ENCODE results near the gene ACAD8.
A peak's percentile ranks its signal among the peaks of the same experiment; 100 is the strongest.

ACAD8 gene

GRCh38 chr11:134253188-134253993 is at the start of gene ACAD8, which contains the start of gene THYN1:
Gene ACAD8 (plus strand): TSS chr11:134253568. CDS start chr11:134253601, 33 bp downstream.
Gene THYN1 (minus strand): TSS chr11:134253352. CDS start chr11:134252882, 470 bp downstream.
- DNase-seq (ENCODE audit: low spot score): peak; percentile 95

- no peak for DNase-seq (ENCODE audit: low spot score)
These were observed 47.6 kb upstream of the ACAD8 start for GRCh38 chr11:134205729-134206128.

GRCh38 chr11:134206185-134206584 is 47.2 kb upstream of the ACAD8 start:
- DNase-seq (ENCODE audit: low spot score): no peak

DNA sequence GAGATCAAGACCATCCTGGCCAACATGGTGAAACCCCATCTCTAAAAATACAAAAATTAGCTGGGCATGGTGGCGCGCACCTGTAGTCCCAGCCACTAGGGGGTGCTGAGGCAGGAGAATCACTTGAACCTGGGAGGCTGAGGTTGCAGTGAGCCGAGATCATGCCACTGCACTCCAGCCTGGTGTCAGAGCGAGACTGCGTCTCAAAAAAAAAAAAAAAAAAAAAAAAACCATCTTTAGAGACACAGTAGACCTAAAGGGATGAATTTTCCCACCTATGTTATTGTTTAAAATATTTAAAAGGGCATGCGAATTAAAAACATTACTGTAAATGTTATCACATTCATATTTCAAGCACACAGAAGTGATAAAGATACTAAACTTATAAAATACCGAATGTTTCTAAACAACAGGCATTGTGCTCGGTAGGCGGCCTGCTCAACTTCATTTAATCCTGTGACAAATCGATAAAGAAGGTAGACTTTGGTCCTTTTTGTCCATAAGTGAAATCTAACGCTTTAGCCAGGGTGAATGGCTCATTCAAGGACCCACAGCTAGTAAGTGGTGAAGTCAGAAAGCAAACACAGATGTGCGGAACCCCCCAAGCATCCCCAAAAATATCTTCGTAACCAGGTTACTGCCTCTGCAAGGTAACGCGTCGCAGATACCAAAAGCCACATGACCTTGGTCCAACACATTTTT is 45.7 kb upstream of the ACAD8 start:
- no peak for DNase-seq (ENCODE audit: low spot score)

DNA sequence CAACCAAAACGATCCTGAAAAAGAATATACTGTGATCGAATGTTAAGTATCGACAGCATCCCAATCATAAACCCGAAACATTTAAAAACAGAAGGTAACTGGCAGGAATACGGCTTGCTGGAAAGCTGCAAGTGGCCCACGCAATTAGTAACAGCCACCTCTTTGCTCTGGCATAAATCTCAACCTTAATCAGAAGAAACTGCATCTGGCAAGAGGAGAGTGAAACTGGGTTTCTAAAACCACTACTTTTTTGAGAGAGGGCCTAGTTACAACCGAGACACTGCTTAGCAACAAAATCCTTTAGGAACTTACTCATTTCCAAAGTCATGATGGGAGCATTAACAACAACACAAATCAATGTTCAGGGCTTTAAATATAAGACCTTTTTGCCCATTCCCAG is 37.5 kb upstream of the ACAD8 start:
- no peak for DNase-seq (ENCODE audit: low spot score)

- no peak for DNase-seq (ENCODE audit: low spot score)
These were observed 36.6 kb upstream of the ACAD8 start for GRCh38 chr11:134216816-134217215.

DNA sequence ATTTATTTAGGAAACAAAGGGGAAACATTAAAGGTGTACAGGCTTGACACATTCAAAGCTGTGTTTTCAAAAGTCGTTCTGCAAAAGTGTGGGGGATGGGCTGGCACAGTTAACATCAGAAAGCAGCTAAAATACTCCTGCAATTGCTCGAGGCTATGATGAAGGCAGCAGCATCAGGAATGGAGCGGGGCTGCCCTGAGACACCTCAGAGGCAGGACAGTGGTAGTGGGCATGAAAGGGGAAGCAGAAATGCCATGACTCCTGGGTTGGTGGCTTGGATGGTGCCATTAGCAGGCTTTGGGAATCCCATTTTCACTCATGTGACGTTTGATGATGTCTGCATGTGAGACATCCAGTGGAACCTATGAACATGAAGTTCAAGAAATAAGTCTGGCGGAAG is 30.2 kb upstream of the ACAD8 start:
- DNase-seq (ENCODE audit: low spot score): no peak

DNA sequence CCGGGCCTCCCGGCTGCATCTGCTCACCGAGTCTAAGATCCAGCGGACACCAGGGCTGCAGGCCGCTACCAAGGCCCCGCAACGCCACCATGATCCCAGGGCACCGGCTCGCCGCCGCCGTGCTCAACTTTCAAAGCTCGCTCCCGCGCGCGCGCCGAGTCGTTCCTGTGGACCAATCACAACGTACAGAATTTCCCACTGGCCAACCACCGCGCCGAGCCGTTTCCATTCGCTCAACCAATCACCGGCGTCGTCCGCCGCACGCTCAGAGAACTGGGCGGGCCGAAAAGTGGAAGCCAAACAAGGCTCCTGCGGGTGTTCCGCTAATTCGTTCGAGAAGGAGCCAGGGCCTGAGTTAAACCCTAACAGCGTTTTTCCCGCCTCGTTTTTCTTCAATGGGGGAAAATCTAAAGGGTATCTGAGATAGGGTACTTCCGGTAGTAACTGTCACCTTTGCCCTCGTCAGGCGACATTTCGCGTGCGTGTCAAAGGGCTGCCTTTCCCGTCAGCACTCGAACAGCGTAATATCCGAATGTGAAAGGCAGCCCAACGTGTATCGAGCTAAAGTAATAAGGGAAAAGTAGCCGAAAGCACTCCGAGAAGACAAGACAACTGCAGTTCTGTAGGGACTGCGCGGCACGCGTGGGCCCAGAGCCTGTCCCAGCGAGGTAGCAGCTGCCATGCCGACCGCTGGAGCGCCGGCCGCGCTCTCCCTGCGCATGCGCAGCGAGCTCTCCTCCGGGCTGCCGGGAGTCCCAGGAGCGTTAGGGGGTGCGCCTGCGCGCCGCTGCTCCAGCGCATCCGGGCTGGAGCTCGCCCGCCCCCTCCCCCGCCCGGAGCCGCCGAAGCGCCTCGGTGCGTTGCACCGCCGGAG is 29.3 kb upstream of the ACAD8 start, which contains the start of the genes NCAPD3 and VPS26B:
NCAPD3 (minus strand) TSS at position 132 of the 874 bp plus-strand sequence; CDS start at position 91, 41 bp downstream.
VPS26B (plus strand) TSS at position 836 of the 874 bp plus-strand sequence. CDS start 452 bp downstream, outside the sequence.
- peak; percentile 95 for DNase-seq (ENCODE audit: low spot score)

DNA sequence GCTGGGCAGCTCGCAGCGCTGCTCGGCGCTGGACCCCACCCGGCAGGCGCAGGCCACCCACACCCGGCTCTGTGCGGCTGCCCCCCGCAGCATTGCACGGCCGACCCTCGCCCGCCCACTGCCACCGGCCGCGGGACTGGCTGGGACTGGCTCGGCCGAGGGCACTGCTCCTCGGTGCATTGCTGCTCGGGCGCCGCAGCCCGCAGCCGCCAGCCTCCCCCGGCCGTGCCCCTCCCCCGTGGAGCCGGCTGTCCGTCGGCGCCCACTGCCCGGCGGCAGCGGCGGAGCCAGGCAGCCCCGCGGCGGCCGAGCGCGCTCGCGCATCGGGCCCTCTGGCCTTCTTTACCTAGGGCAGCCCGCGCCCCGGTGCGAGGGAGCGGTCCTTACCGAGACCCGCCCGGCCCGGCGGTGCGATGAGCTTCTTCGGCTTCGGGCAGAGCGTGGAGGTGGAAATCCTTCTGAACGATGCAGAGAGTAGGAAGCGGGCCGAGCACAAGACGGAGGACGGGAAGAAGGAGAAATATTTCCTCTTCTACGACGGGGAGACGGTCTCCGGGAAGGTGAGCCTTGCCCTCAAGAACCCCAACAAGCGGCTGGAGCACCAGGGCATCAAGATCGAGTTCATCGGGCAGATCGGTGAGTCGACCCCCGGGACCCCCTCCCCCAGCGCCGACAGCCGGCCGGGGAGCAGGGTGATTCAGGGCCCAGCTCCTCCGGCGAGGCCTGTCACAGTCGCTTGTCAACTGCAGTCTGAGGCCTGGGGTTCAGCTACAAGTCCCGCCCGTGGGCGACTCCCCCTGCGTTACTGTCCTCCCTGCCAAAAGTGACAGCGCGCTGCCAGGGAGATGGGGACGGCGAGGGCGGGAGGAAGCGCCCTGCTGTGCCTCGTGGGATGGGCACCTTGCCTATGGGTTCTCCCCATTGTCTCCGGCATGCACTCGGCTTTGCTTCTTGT is 28.4 kb upstream of the ACAD8 start:
- no peak for DNase-seq (ENCODE audit: low spot score)

GRCh38 chr11:134226806-134227325 is 26.5 kb upstream of the ACAD8 start:
- DNase-seq (ENCODE audit: low spot score): no peak

DNA sequence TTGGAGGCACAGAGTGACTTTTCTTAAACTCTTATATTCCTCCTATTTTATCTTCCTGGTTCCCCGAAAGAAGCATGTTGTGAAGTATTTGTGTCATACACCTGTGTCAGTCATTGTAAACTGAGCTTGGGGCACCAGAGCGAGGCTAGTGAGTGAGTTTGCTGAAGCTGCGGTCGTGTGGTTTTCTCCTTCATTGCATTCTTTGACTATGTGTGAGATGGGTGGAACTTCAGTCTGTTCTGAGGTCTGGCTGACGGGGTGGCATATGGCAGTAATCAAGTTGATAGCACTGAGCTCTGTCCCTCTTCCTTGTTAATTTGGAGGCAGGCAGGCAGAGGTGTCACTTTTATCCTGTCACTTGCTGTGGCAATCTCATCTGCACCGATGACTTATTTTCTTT is 24.7 kb upstream of the ACAD8 start:
- DNase-seq (ENCODE audit: low spot score): no peak

- DNase-seq (ENCODE audit: low spot score): no peak
These were observed 24.1 kb upstream of the ACAD8 start for GRCh38 chr11:134229126-134229790.

GRCh38 chr11:134230339-134230738 is 23.0 kb upstream of the ACAD8 start:
- DNase-seq (ENCODE audit: low spot score): no peak

DNA sequence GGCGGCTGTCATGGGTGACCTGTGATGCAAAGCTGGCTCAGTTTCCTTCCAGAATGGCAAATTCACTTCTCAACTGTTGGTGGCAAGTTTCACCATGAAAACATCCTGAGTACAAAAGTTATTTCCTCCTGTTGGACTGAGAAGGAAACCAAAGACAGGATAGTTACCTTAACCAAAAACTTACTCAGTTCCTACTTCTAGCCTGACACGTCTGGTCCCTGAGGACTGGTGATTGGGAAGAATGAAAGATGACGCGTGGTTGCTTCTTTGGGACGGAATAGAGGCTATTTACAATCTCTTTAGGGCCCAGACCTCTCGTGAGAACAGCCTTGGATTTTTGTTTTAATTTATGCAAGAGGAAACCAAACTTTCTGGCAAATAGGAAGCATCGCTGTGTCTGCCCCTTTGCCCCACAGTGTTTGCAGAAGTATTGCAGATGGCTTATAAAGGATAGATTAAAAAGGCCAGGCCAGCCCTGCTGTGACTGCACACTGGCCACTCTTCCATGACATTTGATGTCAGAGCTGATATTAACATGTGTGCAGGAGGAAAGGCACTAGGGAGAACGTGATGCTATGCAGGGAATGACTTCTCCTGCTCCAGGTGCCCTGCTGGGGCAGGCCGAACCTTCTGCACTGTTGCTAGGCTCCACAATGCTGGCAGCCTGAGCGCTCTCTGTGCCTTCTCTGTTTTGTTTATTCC is 21.3 kb upstream of the ACAD8 start:
- DNase-seq (ENCODE audit: low spot score): no peak

DNA sequence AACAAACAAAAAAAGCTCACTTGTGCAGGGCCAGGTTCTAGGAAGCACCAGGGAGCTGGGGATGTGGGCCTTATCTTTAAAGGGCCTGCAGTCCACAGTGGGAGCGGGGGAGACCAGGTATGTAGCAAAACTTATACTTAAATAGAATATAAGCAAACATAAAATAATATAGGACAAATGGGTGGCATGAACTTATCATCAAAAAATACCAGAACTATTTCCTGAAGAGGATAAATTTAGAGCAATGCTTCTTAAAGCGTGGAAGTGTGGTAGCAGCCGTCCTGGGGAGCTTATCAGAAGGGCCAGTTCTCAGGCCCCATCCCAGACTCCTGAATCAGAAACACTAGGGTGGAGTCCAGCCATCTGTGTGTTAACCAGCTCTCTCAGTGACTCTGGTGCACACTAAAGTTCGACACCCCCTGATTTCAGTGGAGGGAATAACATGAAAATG is 19.6 kb upstream of the ACAD8 start:
- no peak for DNase-seq (ENCODE audit: low spot score)

DNA sequence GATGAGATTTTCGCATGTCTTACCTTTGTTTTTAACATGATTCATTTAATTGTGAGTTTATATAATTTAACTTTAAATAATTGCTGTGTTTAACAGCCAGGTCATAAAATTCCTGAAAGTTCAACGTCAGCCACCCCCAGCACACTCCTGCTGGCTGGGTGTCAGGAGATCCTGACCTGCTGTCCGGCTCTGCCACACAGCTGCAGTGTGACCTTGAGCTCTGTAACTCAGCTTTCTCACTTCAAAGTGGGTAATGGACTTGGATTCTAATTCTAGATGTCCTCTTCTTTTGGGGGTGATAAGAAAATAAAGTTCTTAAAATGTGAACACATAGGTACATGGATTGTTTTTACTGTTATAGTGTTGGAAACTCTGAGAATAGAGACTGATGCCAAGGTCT is 18.0 kb upstream of the ACAD8 start:
- no peak for DNase-seq (ENCODE audit: low spot score)

GRCh38 chr11:134236834-134237556 is 16.4 kb upstream of the ACAD8 start:
- no peak for DNase-seq (ENCODE audit: low spot score)

GRCh38 chr11:134237557-134237922 is 15.8 kb upstream of the ACAD8 start:
- no peak for DNase-seq (ENCODE audit: low spot score)

GRCh38 chr11:134238956-134239355 is 14.4 kb upstream of the ACAD8 start:
- DNase-seq (ENCODE audit: low spot score): no peak
